HG03558 (cell line): ENCODE data around the gene RNF31.

Source experiments
- ATAC-seq: cut with Tn5 transposase; IDR thresholded peaks from one replicate; pipeline ENCODE4 v1.9.1; 2021; ENCODE audit warnings: moderate number of reproducible peaks; ENCODE audit not compliant: unreplicated experiment; ENCODE audit errors: extremely low read depth

RNF31 gene

GRCh38 chr14:24179294-24179960, 32.1 kb downstream of the RNF31 start:
- no peak for ATAC-seq

GRCh38 chr14:24179961-24180796, 32.9 kb downstream of the RNF31 start:
- no peak for ATAC-seq

GRCh38 chr14:24181371-24182077, 34.2 kb downstream of the RNF31 start:
- ATAC-seq = no peak

GRCh38 chr14:24182110-24182882, 35.0 kb downstream of the RNF31 start:
- ATAC-seq = no peak

GRCh38 chr14:24183014-24183481, 35.8 kb downstream of the RNF31 start:
- ATAC-seq = no peak

- ATAC-seq = no peak
These were observed 37.0 kb downstream of the RNF31 start for GRCh38 chr14:24184104-24184970.

- no peak for ATAC-seq
These were observed 37.7 kb downstream of the RNF31 start for GRCh38 chr14:24185026-24185425.

- ATAC-seq = no peak
These were observed 38.4 kb downstream of the RNF31 start for GRCh38 chr14:24185741-24186140.

GRCh38 chr14:24186831-24187538, 39.7 kb downstream of the RNF31 start:
- ATAC-seq = no peak

GRCh38 chr14:24187539-24187915, 40.2 kb downstream of the RNF31 start:
- ATAC-seq = no peak

- peak; percentile 60 for ATAC-seq
These were observed 41.2 kb downstream of the RNF31 start, which contains the start of gene IPO4 for GRCh38 chr14:24188251-24189058. Gene IPO4 (minus strand): TSS chr14:24188816. CDS start chr14:24188787, 29 bp downstream.

GRCh38 chr14:24189059-24189375, 41.7 kb downstream of the RNF31 start:
- ATAC-seq = no peak

- ATAC-seq = no peak
These were observed 42.2 kb downstream of the RNF31 start for GRCh38 chr14:24189460-24189859.

GRCh38 chr14:24190416-24190815, 43.1 kb downstream of the RNF31 start:
- no peak for ATAC-seq

GRCh38 chr14:24192933-24193332, 45.6 kb downstream of the RNF31 start:
- no peak for ATAC-seq

GRCh38 chr14:24194186-24194872, 47.0 kb downstream of the RNF31 start:
- no peak for ATAC-seq

GRCh38 chr14:24194873-24195185, 47.5 kb downstream of the RNF31 start:
- ATAC-seq = no peak
